ENCODE results near the gene NRG3. TPM values are rescaled to one million over a fixed set of nuclear protein-coding genes. Genes with fewer than 3 reads are reported as not detected.

Gene NRG3
- total and polyA plus RNA-seq, 2 donors (not counting 1 experiment from before 2014, with no cell fraction given) = 0.06 TPM; not detected in 1

- Histone ChIP-seq H3K79me2 (ENCODE audit: control insufficient read depth, insufficient read depth, low read length) (no peaks in the 10 kb centered on the region), H3K9me3 (ENCODE audit: control extremely low read depth in 1 of 3, control insufficient read depth in 2 of 3, insufficient read depth in 1 of 3, low read length in 2 of 3) (peaks cover 0 to 4% (median 0%) of the 10 kb centered on the region in 3 donors), H2AFZ (ENCODE audit: insufficient read depth, low read depth, low read length, poor library complexity, severe bottlenecking) (no peak overlapping the region), H3K27me3 (replicated peaks in 1 of 4; ENCODE audit: control extremely low read depth in 1 of 4, control insufficient read depth in 3 of 4, insufficient read depth in 4 of 4, low read length in 3 of 4) (no peaks in the 10 kb centered on the region), H3K36me3 (replicated peaks in 1 of 2; ENCODE audit: control extremely low read depth in 1 of 2, control insufficient read depth in 1 of 2, extremely low read depth in 1 of 2, insufficient read depth in 2 of 2, low read length in 1 of 2) (no peaks in the 10 kb centered on the region), H3K4me1 (ENCODE audit: control insufficient read depth in 2 of 2, insufficient read depth in 2 of 2, low read length in 2 of 2) (no peaks in the 10 kb centered on the region), H4K20me1 (ENCODE audit: control insufficient read depth, insufficient read depth, low read length, poor library complexity, severe bottlenecking) (no peaks in the 10 kb centered on the region), H3K9ac (ENCODE audit: low read length) (no peak overlapping the region), H3K4me3 (ENCODE audit: control extremely low read depth in 1 of 5, extremely low read depth in 1 of 5, insufficient read depth in 1 of 5, low read depth in 2 of 5, low read length in 4 of 5) (no peak overlapping the region), H3K4me2 (replicated peaks; ENCODE audit: low read depth, low read length, poor library complexity, severe bottlenecking) (no peak overlapping the region), H3K27ac (ENCODE audit: low read length in 2 of 2) (no peak overlapping the region)
- ATAC-seq (ENCODE audit: low read depth) = no peak
- ChIA-PET CTCF (no interaction called here), POLR2A (no interaction called here)
- intact Hi-C loops (cut with micrococcal nuclease) = no loop called here
- DNase-seq = no peak
- Mint-ChIP-seq H3K27me3 (no peaks in the 10 kb centered on the region), H3K4me1 (no peaks in the 10 kb centered on the region), H3K27ac (no peak overlapping the region), H3K9me3 (ENCODE audit: insufficient read depth) (no peaks in the 10 kb centered on the region), H3K4me3 (no peak overlapping the region)
- WGBS (ENCODE audit: insufficient coverage) = no CpG with 5 or more reads among the region's 3 CpGs
- TF ChIP-seq CTCF (IDR thresholded peaks at IDR 0.05) (no peak), EZH2 (IDR thresholded peaks at IDR 0.05; ENCODE audit: borderline replicate concordance, insufficient read depth, low read depth, low read length, poor library complexity, severe bottlenecking) (no peak)
These were observed 1132.5 kb downstream of the NRG3 start for GRCh38 chr10:83007510-83007909.

GRCh38 chr10:83012866-83013265 lies 1137.9 kb downstream of the NRG3 start:
- no peak overlapping the region for H3K4me3 ChIP-seq (ENCODE audit: control extremely low read depth in 1 of 5, extremely low read depth in 1 of 5, insufficient read depth in 1 of 5, low read depth in 2 of 5, low read length in 4 of 5)
- CTCF ChIA-PET = no interaction called here
- POLR2A ChIA-PET = no interaction called here
- no peaks in the 10 kb centered on the region for H4K20me1 ChIP-seq (ENCODE audit: control insufficient read depth, insufficient read depth, low read length, poor library complexity, severe bottlenecking)
- peaks cover 3% of the 10 kb centered on the region for H3K9me3 Mint-ChIP-seq (ENCODE audit: insufficient read depth)
- no peaks in the 10 kb centered on the region for H3K27me3 Mint-ChIP-seq
- no peaks in the 10 kb centered on the region for H3K79me2 ChIP-seq (ENCODE audit: control insufficient read depth, insufficient read depth, low read length)
- H3K4me1 Mint-ChIP-seq = no peaks in the 10 kb centered on the region
- DNase-seq (no peak), ATAC-seq (ENCODE audit: low read depth) (no peak)
- intact Hi-C loops (cut with micrococcal nuclease) = no loop called here
- H3K27me3 ChIP-seq (replicated peaks in 1 of 4; ENCODE audit: control extremely low read depth in 1 of 4, control insufficient read depth in 3 of 4, insufficient read depth in 4 of 4, low read length in 3 of 4) = no peaks in the 10 kb centered on the region
- no peak overlapping the region for H3K27ac ChIP-seq (ENCODE audit: low read length in 2 of 2)
- H2AFZ ChIP-seq (ENCODE audit: insufficient read depth, low read depth, low read length, poor library complexity, severe bottlenecking) = no peak overlapping the region
- H3K9me3 ChIP-seq (ENCODE audit: control extremely low read depth in 1 of 3, control insufficient read depth in 2 of 3, insufficient read depth in 1 of 3, low read length in 2 of 3) = no peaks in the 10 kb centered on the region
- TF ChIP-seq CTCF (IDR thresholded peaks at IDR 0.05) = no peak
- TF ChIP-seq EZH2 (IDR thresholded peaks at IDR 0.05; ENCODE audit: borderline replicate concordance, insufficient read depth, low read depth, low read length, poor library complexity, severe bottlenecking) = no peak
- no peak overlapping the region for H3K27ac Mint-ChIP-seq
- WGBS (ENCODE audit: insufficient coverage) = 50% methylated on average over 1 of the region's 3 CpGs
- H3K4me1 ChIP-seq (ENCODE audit: control insufficient read depth in 2 of 2, insufficient read depth in 2 of 2, low read length in 2 of 2) = no peaks in the 10 kb centered on the region
- H3K4me2 ChIP-seq (replicated peaks; ENCODE audit: low read depth, low read length, poor library complexity, severe bottlenecking) = no peak overlapping the region
- H3K36me3 ChIP-seq (replicated peaks in 1 of 2; ENCODE audit: control extremely low read depth in 1 of 2, control insufficient read depth in 1 of 2, extremely low read depth in 1 of 2, insufficient read depth in 2 of 2, low read length in 1 of 2) = no peaks in the 10 kb centered on the region
- no peak overlapping the region for H3K4me3 Mint-ChIP-seq
- H3K9ac ChIP-seq (ENCODE audit: low read length) = no peak overlapping the region
